SKM-1 (cell line): Measurements from ENCODE around the gene HTR4.
A peak's percentile ranks its signal among the peaks of the same experiment; 100 is the strongest.
"Not testable (repeated sequence)": the region's sequence is repeated elsewhere in the genome, so short reads cannot be mapped to it uniquely, and the experiment has no call there.

ENCODE experiments used
- DNase-seq: peaks from one replicate; lab custom pipeline; 2025; ENCODE audit not compliant: unreplicated experiment; lab: John Stamatoyannopoulos, UW

Gene HTR4

GRCh38 chr5:148482196-148482595 lies 172.1 kb downstream of the HTR4 start:
- no peak for DNase-seq

GRCh38 chr5:148477429-148477828 lies 176.9 kb downstream of the HTR4 start:
- no peak for DNase-seq

- DNase-seq: no peak
Measured at GRCh38 chr5:148476302-148476701, 178.0 kb downstream of the HTR4 start.

- DNase-seq: no peak
Measured at GRCh38 chr5:148474025-148474511, 180.3 kb downstream of the HTR4 start.

- no peak for DNase-seq
Measured at GRCh38 chr5:148471379-148471778, 182.9 kb downstream of the HTR4 start.

GRCh38 chr5:148469501-148469935 lies 184.8 kb downstream of the HTR4 start:
- DNase-seq: no peak

- DNase-seq: not testable (repeated sequence)
Measured at GRCh38 chr5:148468746-148469145, 185.6 kb downstream of the HTR4 start.

- no peak for DNase-seq
Measured at GRCh38 chr5:148467958-148468357, 186.4 kb downstream of the HTR4 start.

- peak; percentile 38 for DNase-seq
Measured at GRCh38 chr5:148466236-148466580, 188.1 kb downstream of the HTR4 start.

- DNase-seq: peak; percentile 55
Measured at GRCh38 chr5:148465381-148466235, 188.7 kb downstream of the HTR4 start.

GRCh38 chr5:148459669-148460068 lies 194.7 kb downstream of the HTR4 start:
- DNase-seq: no peak

- no peak for DNase-seq
Measured at GRCh38 chr5:148458036-148458888, 196.1 kb downstream of the HTR4 start.

GRCh38 chr5:148457183-148457620 lies 197.1 kb downstream of the HTR4 start:
- DNase-seq: no peak

- no peak for DNase-seq
Measured at GRCh38 chr5:148455185-148455584, 199.1 kb downstream of the HTR4 start.

- no peak for DNase-seq
Measured at GRCh38 chr5:148454576-148454975, 199.8 kb downstream of the HTR4 start.

GRCh38 chr5:148452499-148453193 lies 201.7 kb downstream of the HTR4 start:
- no peak for DNase-seq

GRCh38 chr5:148446611-148447010 lies 207.7 kb downstream of the HTR4 start:
- DNase-seq: no peak

- DNase-seq: no peak
Measured at GRCh38 chr5:148445578-148445977, 208.7 kb downstream of the HTR4 start.

GRCh38 chr5:148443998-148444397 lies 210.3 kb downstream of the HTR4 start:
- peak; percentile 44 for DNase-seq

GRCh38 chr5:148443241-148443640 lies 211.1 kb downstream of the HTR4 start:
- no peak for DNase-seq

GRCh38 chr5:148438933-148439332 lies 215.4 kb downstream of the HTR4 start:
- DNase-seq: no peak
